ENCODE measurements around the gene LTBP1. TPM values are rescaled to one million over a fixed set of nuclear protein-coding genes. Genes with fewer than 3 reads are reported as not detected.

LTBP1 gene
- total RNA-seq, 1 donor from 2014 or later = 36.0 TPM

DNA sequence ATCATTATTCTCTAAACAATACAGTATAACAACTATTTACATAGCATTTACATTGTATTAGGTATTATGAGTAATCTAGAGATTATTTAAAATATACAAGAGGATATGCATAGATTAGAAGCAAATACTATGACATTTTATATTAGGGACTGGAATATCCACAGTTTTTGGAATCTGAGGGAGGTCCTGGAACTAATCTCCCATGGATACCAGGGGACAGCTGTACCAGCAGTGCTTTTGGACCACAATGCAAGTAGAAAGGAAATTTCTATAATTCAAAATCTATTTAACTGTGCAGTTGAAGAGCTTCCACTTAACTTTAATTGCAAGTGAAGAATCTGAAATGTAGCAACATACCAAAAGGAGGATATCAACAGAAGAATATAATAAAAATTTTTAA is 120.8 kb downstream of the LTBP1 start:
- intact Hi-C loops (cut with DNase I) = no loop called here
- TF ChIP-seq, protein P1, sequence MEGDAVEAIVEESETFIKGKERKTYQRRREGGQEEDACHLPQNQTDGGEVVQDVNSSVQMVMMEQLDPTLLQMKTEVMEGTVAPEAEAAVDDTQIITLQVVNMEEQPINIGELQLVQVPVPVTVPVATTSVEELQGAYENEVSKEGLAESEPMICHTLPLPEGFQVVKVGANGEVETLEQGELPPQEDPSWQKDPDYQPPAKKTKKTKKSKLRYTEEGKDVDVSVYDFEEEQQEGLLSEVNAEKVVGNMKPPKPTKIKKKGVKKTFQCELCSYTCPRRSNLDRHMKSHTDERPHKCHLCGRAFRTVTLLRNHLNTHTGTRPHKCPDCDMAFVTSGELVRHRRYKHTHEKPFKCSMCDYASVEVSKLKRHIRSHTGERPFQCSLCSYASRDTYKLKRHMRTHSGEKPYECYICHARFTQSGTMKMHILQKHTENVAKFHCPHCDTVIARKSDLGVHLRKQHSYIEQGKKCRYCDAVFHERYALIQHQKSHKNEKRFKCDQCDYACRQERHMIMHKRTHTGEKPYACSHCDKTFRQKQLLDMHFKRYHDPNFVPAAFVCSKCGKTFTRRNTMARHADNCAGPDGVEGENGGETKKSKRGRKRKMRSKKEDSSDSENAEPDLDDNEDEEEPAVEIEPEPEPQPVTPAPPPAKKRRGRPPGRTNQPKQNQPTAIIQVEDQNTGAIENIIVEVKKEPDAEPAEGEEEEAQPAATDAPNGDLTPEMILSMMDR (IDR thresholded peaks at IDR 0.05) = no peak
- no peaks in the 10 kb centered on the region for H3K4me1 ChIP-seq

DNA sequence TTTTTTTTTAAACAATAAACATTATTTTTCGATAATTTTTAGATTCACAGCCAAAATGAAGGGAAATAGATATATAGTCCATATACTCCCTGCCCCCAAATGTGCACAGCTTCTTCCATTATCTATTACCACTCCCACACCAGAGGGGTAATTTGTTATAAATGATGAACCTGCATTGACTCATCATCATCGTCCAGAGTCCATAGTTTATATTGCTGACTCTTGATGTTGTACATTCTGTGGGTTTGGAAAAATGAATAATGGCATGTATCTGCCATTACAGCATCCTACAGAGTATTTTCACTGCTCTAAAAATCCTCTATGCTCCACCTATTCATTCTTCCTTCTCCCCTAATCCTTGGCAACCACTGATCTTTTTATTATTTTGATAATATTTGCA is 121.5 kb downstream of the LTBP1 start:
- ATAC-seq = no peak
- intact Hi-C loops (cut with DNase I) = no loop called here
- DNase-seq = no peak
- Histone ChIP-seq H3K4me3 (no peak overlapping the region), H3K27me3 (no peaks in the 10 kb centered on the region), H3K4me1 (no peaks in the 10 kb centered on the region), H3K9me3 (no peaks in the 10 kb centered on the region), H3K27ac (no peak overlapping the region), H3K36me3 (no peaks in the 10 kb centered on the region)
- TF ChIP-seq, protein P1 (IDR thresholded peaks at IDR 0.05) = no peak

More for the DNA sequence above, 120.8 kb downstream of the LTBP1 start:
- no peaks in the 10 kb centered on the region for H3K9me3 ChIP-seq
- H3K4me3 ChIP-seq = no peak overlapping the region
- DNase-seq (no peak), ATAC-seq (no peak)
- H3K27me3 ChIP-seq = no peaks in the 10 kb centered on the region
- no peak overlapping the region for H3K27ac ChIP-seq
- no peaks in the 10 kb centered on the region for H3K36me3 ChIP-seq

DNA sequence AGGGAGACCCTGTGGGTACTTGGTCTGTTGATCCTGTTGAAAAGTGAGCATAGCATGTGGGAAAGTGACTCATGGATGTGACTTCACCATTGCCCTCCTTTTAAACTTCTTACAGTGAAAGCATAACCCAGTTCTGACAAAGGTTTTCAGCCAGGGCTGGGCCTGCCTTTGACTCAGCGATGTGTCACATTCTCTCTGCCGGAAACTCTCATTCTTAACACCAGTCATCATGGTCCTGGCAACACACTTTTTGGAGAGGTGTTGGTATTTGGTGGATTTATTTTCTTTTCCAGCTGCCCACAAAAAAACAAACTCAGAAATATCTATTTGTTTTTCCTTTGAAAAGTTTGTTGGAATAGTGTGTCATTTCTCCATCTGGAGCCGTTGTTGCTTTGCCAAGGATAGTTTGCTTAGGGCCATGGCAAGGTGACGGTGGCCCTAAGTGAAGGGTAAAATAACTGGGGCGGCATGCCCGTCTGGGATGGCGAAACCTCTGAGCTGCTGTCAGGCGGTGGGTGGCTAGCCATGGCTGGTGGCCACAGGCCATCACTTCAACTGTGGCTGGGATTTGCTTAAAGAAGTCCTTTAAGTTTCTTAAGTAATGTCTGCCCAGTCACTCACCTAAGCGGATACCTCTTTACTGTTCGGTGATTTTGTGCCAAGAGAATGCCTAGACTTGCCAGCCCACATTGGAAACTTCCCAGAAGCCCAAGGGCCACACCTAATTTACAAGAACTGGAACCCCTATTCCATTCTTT is 123.3 kb downstream of the LTBP1 start:
- Histone ChIP-seq H3K36me3 (no peaks in the 10 kb centered on the region), H3K4me1 (no peaks in the 10 kb centered on the region), H3K27me3 (no peaks in the 10 kb centered on the region), H3K27ac (no peak overlapping the region), H3K4me3 (no peak overlapping the region), H3K9me3 (no peaks in the 10 kb centered on the region)
- ATAC-seq = peak; percentile 63
- intact Hi-C loops (cut with DNase I) = no loop called here
- TF ChIP-seq, protein P1 (IDR thresholded peaks at IDR 0.05) = no peak
- DNase-seq = no peak

DNA sequence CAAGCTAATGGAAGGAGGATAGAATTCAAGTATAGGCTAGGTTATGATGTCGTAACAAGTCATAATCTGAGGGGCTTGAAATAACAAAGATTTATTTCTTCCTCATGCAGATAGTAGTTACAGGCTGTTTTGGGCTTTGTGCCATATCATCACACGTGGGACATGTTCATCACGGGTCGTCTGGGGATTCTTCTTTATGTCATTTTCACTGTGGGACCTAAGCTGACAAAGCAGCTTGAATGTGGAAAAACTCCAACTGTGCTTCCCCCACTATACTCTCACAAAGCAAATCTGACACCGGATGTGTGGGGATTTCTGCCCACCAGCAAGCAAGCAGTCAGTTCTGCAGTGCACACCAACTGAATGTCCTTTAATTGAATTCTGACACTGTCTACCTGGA is 124.8 kb downstream of the LTBP1 start:
- H3K36me3 ChIP-seq = no peaks in the 10 kb centered on the region
- ATAC-seq (no peak), DNase-seq (no peak)
- H3K9me3 ChIP-seq = no peaks in the 10 kb centered on the region
- H3K27me3 ChIP-seq = no peaks in the 10 kb centered on the region
- no peaks in the 10 kb centered on the region for H3K4me1 ChIP-seq
- TF ChIP-seq, protein P1 (IDR thresholded peaks at IDR 0.05) = no peak
- H3K4me3 ChIP-seq = no peak overlapping the region
- no peak overlapping the region for H3K27ac ChIP-seq
- intact Hi-C loops (cut with DNase I) = no loop called here

DNA sequence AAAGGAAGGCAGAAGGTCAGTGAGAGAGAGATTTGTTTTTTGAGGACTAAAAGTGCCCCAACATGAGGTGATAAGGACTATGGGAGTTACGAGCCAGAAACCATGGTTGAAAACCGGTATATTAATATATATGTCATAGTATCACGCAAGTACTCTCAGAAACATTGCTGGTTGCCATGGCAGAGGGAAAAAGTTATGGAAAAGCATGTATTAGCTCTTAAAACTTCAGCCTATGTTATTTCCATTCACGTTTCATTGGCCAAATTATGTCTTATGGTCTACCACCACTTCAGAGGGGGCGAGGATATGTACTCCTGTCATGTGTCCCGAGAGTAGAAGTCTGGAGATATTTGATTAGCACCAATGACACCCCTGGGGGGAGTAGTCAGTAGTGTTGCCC is 125.9 kb downstream of the LTBP1 start:
- Histone ChIP-seq H3K4me1 (no peaks in the 10 kb centered on the region), H3K27ac (no peak overlapping the region), H3K4me3 (no peak overlapping the region), H3K36me3 (no peaks in the 10 kb centered on the region), H3K9me3 (no peaks in the 10 kb centered on the region), H3K27me3 (no peaks in the 10 kb centered on the region)
- DNase-seq (no peak), ATAC-seq (no peak)
- TF ChIP-seq, protein P1 (IDR thresholded peaks at IDR 0.05) = no peak
- intact Hi-C loops (cut with DNase I) = no loop called here
